HG03432 (cell line): ENCODE measurements around the gene NR4A1.

Experiments
- ATAC-seq: cut with Tn5 transposase; IDR thresholded peaks from one replicate; pipeline ENCODE4 v1.9.1; 2021; ENCODE audit warnings: mild to moderate bottlenecking, moderate library complexity; ENCODE audit not compliant: unreplicated experiment

NR4A1 gene

DNA sequence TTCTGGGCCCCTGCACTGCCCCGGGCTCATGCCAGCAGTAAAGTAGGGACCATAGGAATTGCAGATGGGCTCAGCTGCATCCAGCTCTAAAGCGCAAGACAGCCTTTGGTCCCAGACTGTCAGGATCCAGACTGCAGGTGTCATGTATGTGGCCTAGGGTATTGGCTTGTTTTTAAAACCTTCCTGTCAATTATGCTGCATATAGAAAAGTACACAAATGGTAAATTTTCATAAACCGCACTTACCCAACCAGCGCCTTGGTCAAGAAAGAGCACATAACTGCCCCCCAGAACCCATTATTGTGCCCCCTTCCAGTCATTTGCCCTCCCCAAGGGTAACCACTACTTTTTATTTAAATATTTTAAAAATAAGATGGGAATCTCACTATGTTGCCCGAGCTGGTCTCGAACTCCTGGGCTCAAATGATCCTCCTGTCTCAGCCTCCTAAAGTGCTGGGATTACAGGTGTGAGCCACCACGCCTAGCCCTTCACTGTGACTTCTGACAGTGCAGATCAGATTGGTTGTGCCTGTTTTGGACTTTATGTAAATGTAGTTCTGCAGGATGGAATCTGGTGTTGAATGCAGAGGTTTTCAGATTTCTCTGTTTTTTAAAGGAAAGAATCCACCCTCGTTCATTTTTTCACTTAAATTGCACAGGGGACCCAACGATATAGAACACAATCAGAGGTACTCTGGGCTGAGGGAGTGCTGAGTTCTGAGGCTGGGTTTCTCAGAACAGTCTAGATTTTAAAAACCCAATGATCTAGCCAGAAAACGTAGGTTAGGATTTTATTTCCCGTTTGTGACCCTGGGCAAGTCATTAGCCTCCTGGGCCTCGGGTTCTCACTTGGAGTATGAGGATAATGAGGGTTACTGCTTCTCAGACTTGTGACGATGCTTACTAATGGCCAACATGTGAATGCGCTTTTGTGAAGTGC, 6.7 kb downstream of the NR4A1 start:
- ATAC-seq: no peak

DNA sequence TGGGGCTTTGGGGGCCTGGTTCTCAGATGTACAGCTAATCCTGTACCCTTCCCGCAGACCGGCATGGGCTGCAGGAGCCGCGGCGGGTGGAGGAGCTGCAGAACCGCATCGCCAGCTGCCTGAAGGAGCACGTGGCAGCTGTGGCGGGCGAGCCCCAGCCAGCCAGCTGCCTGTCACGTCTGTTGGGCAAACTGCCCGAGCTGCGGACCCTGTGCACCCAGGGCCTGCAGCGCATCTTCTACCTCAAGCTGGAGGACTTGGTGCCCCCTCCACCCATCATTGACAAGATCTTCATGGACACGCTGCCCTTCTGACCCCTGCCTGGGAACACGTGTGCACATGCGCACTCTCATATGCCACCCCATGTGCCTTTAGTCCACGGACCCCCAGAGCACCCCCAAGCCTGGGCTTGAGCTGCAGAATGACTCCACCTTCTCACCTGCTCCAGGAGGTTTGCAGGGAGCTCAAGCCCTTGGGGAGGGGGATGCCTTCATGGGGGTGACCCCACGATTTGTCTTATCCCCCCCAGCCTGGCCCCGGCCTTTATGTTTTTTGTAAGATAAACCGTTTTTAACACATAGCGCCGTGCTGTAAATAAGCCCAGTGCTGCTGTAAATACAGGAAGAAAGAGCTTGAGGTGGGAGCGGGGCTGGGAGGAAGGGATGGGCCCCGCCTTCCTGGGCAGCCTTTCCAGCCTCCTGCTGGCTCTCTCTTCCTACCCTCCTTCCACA, 7.6 kb downstream of the NR4A1 start:
- no peak for ATAC-seq

DNA sequence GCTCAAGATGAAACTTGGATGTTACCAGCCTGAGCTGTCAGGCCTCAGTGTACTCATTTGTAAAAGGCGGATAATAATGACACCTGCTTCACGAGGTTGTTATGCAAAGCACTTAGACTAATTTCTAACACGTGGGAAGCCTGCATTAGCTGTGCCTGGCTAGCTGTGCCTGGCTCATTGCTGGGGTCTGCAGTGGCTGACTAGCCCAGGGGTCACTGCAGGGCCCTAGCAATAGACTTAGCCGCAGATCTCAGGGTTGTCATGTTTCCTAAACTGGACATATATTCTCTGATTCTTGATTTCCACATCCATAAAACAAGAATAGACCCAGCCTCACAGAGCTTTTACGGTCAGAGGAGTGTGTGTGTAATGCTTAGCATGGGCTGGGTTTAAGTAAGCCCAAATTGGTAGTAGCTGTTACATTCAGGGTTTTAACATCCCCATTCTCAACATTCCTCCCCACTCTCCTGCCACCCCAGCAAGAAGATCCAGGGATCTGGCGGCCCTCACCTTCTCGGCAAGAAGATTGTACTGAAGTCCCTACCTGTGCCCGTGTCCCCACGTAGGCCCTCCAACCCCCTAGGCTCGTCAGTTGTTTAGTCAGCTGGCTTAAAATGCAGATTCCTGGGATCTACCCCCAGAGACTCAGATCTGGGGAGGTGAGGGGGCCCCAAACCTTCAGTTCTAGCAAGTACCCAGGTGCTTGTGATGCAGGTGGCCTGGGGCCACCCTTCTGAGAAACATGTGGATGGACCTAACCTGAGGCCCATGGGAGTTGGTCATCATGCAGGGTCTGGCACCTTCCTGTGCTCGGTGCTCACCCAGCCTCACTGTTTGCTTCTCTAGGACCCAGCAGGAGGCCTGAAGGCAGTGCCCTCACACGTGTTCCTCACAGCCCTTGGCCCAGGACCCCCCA, 8.6 kb downstream of the NR4A1 start:
- ATAC-seq: no peak

DNA sequence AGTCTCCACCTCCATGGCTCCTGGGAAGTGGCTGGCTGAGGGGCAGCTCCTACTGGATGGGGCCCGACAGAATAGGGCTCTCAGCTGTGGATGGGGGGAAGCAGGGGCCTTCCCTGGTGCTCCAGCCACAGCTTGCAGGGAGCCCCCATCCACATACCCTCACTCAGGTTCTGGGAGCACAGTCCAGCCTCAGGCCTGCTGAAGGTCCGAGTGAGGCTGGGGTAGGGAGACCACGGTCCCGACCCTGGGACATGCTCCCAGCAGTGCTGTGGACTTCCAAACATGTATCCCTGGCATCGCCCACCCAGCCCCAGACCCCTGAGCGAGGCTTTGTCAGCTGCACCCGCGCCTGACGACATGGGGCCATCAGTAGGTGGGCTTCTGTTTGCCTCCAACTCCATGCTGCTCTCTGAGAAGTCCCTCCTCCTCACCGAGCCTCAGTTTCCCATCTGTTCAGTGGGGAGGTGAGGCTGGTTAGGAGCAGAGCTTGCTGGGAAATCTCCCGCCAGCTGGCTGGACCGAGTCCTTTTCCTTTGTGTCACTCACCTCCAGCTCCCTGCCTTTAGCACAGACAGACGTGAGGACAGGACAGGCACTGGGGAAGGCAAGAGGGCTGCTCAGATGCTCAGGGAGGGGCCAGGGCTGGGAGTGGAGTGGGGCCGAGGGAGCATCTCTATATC, 9.4 kb downstream of the NR4A1 start:
- no peak for ATAC-seq

DNA sequence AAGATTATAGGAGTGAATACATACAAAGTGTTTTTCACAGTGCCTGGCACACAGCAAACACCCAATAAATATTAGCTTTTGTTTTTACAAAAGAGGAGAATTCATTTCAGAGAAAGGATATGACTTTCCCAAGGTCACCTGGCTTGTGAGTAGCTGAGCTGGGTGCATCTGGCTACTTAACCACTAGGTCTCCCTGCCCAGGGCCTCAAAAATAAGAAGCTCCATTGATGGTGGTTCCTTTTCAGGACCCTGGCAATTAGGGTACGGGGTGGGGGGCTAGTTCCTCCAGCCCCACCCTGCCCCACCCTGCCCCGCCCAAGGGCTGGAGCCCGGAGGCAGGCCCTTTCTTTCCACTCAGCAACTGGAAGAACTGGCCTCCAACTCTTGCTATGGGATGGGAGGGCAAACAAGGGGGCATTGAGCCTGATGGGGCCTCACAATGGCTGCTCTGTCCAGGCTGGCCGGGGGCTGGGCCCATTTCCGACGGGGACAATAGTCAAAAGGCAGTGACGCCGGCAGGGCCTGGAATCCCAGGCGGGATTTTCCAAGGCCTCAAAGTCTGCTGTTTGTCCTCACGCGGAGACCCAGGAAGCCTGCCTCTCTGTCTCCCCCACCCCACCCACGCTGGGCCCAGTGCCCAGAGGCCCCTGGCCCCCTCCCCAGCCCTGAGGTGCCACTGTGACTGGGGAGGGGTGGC, 10.4 kb downstream of the NR4A1 start:
- no peak for ATAC-seq

DNA sequence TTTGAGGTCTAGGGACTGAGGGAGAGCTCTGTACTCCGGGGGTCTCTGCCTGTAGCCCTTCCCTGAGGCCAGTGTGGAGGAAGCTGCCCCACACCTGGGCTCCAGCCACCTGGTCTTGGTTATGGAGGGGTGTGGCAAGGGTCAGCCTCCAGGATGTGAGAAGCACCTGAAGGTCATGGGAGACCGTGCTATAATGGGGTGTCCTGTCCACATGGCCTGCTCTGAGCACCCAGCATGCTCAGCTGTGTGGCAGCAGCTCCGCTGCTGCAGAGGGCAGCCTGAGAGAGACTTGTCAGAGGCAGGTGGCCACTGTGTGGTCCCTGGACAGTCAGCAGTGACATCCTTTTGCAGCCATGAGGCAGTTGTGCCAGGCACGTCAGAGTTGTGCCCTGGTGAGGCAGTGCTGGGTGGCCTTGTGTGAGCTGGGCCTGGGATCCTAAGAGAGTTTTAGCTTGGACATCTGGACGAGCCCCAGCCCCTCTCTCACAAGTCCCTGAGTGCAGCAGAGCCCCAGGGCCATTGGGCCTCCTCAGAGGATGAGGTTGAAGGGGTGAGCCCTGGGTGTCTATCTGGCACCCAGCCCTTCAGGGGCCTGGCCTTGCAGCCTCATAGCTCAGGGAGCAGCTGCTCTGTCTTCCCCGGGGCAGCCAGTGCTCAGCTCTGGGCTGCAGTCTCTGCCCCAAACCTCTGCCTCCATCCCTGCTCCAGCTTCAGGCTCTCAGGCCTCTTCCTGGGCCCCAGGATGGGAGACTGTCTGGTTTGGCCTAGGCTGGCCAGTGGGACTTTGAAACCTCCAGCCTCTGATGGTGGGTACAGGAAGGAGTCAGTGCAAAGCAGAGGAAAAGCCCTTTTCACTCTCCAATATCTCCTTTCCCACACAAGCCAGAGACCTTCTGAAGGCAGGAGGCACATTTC, 11.2 kb downstream of the NR4A1 start:
- no peak for ATAC-seq

DNA sequence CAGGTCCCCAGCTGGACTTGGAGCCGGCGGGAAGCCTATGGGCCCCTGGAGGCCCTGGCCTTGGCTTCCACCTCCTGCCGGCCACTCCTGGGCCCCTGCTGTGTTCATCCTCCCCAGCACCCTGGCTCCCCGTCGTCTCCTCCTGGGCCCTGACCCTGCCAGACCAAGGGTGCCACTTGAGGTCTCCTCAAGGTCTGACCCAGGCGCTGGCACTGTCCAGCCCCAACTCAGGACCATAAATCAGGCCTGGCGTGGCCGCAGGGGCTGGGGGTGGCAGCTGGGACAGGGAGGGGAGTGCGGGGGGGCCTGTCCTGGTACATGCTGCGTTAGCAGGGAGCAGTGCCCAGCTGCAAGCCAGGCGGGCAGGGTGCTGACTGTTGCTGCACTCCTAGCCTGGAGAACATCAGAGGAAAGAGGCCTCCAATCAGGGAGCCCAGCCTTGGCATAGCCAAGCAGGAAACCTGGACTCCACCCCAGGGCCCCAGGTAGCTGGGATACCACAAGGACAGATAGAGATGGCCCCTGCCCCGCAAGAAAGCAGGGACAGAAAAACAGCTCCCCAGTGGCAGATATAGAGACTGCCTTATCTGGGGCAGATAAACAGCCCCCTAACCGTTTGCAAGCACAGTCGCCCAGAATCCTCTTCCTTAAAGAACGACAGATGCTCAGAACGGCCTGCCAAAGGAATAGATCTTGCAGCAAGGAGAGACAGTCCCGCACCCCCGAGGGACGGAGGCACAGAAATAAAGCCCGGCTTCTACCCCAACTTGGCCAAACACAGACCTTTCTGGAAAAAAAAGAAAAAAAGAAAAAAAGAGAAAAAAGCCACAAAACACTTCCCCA, 12.1 kb downstream of the NR4A1 start:
- ATAC-seq: no peak

DNA sequence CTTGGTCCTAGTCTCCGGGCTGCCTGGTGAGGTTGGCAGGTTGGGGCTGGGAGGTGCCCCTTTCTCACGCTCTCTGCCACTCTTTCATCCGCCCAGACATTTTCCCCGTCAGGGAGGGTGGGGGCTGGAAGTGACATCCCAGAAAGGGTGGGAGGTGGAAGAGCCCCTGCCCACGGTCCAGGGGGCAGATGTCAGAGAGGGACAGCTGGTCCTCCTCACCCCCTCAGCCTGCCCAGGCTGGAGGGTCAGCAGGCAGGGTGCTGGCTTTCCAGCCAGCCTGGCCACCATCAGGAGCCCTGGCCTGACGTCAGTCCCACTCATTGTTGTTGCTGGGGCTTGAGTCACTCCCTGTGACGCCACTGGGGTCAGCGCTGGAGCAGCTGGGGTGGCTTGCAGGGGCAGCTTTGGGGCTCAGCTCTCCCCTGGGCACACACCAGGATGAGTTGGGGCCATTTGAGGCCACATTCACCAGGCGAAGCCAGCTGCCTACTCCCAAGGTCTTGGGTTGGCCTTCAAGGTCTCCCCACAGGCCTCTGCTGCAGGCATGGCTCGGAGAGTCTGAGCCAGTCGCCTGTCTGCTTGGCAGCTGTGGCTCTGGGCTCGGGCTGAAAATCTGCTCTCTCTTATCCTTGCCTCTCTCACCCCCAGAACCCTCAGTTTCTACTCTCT, 12.9 kb downstream of the NR4A1 start:
- no peak for ATAC-seq

DNA sequence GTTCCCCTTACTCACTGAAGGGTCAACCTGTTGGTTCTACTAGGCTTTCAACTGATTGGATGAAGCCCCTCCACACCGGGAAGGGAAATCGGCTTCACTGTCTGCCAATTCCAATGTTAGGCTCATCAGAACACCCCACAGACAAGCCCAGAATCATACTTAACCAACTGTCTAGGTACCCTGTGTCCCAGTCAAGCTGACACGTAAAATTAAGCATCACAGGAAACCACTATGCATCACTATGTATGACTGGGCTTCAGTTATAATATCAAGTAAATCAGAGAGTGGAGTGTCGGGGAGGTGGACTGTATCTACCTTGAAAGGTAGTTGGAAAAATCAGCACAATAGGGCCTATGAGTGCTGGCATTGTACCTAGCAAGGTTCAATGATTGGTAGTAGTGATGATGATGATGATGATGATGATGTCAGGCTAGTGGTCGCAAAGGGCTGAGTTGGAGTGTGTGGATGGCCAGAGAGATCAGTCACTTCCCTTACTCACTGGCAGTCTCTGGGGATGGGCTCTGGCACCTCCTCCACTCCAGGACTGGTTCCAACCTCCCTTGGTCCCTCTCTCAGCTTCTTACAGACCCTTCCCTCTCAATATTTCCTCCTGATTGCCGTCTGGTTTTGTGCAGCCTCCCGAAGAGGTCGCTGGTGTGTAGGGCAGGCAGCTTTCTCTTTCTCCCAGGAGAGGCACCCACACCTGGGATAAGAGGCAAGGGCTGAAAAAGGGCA, 15.3 kb downstream of the NR4A1 start:
- ATAC-seq: no peak

DNA sequence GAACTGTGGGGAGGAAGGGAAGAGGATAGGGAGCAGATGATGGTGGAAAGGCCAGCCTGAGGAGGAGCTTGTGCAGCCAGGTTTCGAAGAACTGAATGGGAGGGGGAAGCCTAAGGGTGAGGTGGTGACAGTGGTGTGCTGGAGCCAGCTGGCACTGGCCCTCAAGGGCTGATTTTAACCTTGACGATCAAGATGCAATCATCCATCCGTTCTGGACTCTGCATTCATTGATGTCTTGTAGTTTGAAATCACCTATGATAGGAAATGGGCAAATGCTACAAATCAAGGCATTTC, 15.8 kb downstream of the NR4A1 start:
- ATAC-seq: no peak

DNA sequence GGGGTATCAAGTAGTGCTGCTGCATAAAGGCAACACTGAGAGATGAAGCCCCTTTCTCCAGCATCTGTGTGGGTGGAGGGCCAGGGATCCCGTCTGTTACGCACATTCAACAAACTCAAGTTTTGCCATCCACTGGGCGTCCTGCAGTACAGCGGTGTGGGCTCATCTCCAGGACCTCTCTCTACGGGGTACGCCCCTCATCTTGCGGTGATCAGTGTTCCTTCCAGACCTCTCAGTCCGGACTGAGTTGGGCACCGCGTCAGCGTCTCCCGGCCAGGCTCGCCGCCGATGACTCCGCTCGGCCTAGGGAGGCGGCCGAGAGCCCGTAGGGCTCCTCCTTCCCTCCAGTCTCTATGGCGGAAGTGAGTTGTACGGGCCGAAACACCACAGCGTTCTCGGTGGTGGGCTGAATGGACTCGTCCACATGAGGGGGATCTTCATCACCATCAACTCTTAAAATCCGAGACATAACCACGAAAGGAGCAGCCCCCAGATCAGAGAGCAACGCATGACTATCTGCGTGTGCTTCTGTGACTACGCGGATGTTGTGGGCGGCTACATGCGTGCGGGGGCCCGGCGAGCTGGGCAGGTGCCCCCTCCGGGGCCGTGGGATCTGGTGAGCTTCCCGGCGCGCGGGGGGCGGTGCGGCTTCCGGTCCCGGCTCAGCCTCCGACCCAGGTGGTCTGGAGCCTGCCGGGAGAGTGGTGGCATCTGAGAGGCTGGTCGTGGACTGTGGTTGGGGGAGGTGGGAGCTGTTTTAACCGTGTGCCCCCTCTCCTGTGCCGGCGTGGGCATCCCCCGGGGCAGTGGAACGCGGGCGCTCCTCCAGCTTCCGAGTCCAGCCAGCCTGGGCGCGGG, 18.3 kb downstream of the NR4A1 start, which contains the start of gene ATG101:
ATG101 (plus strand) TSS at position 652 of the 858 bp plus-strand sequence. CDS start 3,673 bp downstream, outside the sequence.
- peak; percentile 95 for ATAC-seq

DNA sequence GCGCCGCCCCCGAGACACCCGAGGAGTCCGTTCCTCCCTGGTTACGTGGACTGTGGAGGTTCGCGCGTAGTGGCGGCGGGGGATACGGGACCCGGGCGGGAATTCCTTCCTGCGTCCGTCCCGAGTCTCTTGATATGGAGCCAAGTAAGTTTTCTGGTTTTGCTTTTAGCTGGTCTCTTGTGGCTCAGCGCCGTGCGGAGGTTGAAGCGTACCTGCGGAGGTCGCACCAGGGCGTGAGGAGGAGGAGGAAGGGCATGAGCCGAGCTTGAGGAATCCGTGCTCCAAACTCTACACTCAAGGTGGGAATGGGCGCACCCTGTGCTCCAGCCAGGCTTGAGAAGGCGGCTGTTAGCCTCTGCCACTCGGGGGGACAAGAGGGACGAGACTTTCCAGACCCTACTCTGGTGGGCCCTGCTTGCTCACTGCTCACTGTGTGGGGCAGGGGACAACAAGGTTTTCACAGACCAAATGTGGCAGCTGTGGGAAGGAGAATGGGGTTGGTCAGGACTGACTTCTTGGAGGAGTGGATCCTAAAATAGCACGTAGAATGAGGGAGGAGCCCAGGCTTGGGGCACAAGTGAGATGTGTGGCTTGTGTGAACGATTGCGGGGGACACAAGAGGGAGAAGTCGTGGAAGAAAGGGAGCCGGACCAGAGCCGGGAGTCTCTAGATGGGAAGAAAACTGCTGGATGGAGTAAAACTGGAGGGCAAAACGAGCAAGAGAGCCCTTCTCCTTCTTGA, 19.1 kb downstream of the NR4A1 start:
- ATAC-seq: no peak

DNA sequence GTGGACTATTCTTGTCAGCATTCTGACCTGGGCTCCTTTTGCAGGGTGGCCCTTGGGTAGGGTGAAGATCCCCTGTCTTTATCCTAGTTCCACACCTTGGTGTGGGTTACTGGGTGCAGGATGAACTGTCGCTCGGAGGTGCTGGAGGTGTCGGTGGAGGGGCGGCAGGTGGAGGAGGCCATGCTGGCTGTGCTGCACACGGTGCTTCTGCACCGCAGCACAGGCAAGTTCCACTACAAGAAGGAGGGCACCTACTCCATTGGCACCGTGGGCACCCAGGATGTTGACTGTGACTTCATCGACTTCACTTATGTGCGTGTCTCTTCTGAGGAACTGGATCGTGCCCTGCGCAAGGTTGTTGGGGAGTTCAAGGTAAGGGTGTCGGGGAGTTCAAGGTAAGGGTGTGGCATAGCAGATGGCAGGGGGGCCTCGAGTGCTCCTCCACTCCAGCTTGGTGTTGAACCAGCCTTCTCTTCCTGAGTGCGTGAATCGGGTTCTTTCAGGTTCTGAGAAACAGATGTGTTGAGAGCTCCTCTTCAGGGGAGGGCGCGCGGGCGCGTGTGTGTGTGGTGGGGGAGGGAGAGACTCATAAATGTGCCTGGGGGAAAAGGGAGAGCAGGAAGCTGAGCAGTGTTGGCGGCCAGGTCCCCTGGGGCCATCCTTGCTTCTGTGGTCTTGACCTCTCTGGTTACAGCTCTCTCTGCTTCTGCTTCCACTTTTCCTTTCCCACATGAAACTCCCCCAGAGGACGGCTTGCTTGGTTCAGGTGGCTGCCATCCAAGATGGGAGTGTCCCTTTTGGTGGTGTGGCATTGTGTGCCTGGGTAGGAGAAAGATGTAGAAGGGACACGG, 22.5 kb downstream of the NR4A1 start:
- peak; percentile 19 for ATAC-seq
